Fibroblast of skin of left quadriceps (primary cell): ENCODE results near the gene TSPAN9.

ENCODE experiments used
- DNase-seq, 2 experiments: peaks; one replicate each; pipeline ENCODE4 v3.0.0-alpha.2; 2013; ENCODE audit warnings: low read depth in 2 of 2

Gene TSPAN9

GRCh38 chr12:3247629-3248161 is 170.5 kb downstream of the TSPAN9 start:
- DNase-seq: no peak

GRCh38 chr12:3249081-3249800 is 172.1 kb downstream of the TSPAN9 start:
- DNase-seq: no peak

- no peak for DNase-seq
Observed at GRCh38 chr12:3250034-3250433, 172.9 kb downstream of the TSPAN9 start.

GRCh38 chr12:3250576-3250975 is 173.4 kb downstream of the TSPAN9 start:
- no peak for DNase-seq

- DNase-seq: no peak
Observed at GRCh38 chr12:3251067-3251466, 173.9 kb downstream of the TSPAN9 start.

GRCh38 chr12:3251691-3252090 is 174.5 kb downstream of the TSPAN9 start:
- no peak for DNase-seq

GRCh38 chr12:3252450-3252891 is 175.3 kb downstream of the TSPAN9 start:
- DNase-seq: no peak

GRCh38 chr12:3253682-3254275 is 176.6 kb downstream of the TSPAN9 start:
- DNase-seq: no peak

- DNase-seq: no peak
Observed at GRCh38 chr12:3255057-3255456, 177.9 kb downstream of the TSPAN9 start.

GRCh38 chr12:3256103-3256631 is 179.0 kb downstream of the TSPAN9 start:
- no peak for DNase-seq

- DNase-seq: no peak
Observed at GRCh38 chr12:3257411-3257810, 180.2 kb downstream of the TSPAN9 start.

- no peak for DNase-seq
Observed at GRCh38 chr12:3259973-3260372, 182.8 kb downstream of the TSPAN9 start.

GRCh38 chr12:3261782-3262359 is 184.7 kb downstream of the TSPAN9 start:
- DNase-seq: no peak

GRCh38 chr12:3262470-3262869 is 185.3 kb downstream of the TSPAN9 start:
- DNase-seq: no peak

- DNase-seq: no peak
Observed at GRCh38 chr12:3263282-3263681, 186.1 kb downstream of the TSPAN9 start.

GRCh38 chr12:3263939-3264922 is 187.1 kb downstream of the TSPAN9 start:
- DNase-seq: no peak

- DNase-seq: no peak
Observed at GRCh38 chr12:3265406-3265805, 188.2 kb downstream of the TSPAN9 start.

GRCh38 chr12:3266638-3267037 is 189.5 kb downstream of the TSPAN9 start:
- DNase-seq: no peak

- no peak for DNase-seq
Observed at GRCh38 chr12:3267690-3268089, 190.5 kb downstream of the TSPAN9 start.

- DNase-seq: no peak
Observed at GRCh38 chr12:3269594-3269993, 192.4 kb downstream of the TSPAN9 start.

- no peak for DNase-seq
Observed at GRCh38 chr12:3271146-3271545, 194.0 kb downstream of the TSPAN9 start.
